IMR-90 (cell line): ENCODE data around the gene GAL3ST3. TPM values are rescaled to one million over a fixed set of nuclear protein-coding genes. Genes with fewer than 3 reads are reported as not detected.

Experiments used
- ATAC-seq: fragments of 200-7000 bp; cut with Tn5 transposase; 2 replicates; pipeline ENCODE4 v1.9.1; 2020; ENCODE audit warnings: low read depth, mild to moderate bottlenecking, moderate library complexity
- BruUV-seq: library from RNA; stranded (reverse); fragments of 400-500 nt; replicated peaks from 2 replicates; lab custom pipeline; 2021; lab: Mats Ljungman, UMichigan
- CTCF ChIA-PET: fragments of 300-600 bp; formaldehyde crosslinking; extraction: SDS; loops from one replicate; lab custom pipeline; 2021; ENCODE audit warnings: antibody characterized with exemption; lab: Yijun Ruan, JAX
- POLR2A ChIA-PET: fragments of 300-600 bp; sonication (Branson Sonifier 250); formaldehyde crosslinking; loops from one replicate; lab custom pipeline; 2022; ENCODE audit warnings: antibody characterized with exemption; ENCODE audit not compliant: unreplicated experiment; lab: Charles Lee
- DNase-seq: peaks from one replicate; pipeline ENCODE4 v3.0.0; 2013
- H2AFZ ChIP-seq: replicated peaks from 2 replicates; pipeline ENCODE3; 2013; ENCODE audit warnings: low read length, mild to moderate bottlenecking; ENCODE audit not compliant: poor library complexity
- H2AK5ac ChIP-seq: 2 replicates; pipeline ENCODE4 v1.6.1; 2013; ENCODE audit warnings: low read depth, low read length, inconsistent platforms
- H2AK9ac ChIP-seq: replicated peaks from 2 replicates; pipeline ENCODE3; 2013; ENCODE audit warnings: mild to moderate bottlenecking, low read depth, low read length, moderate library complexity; ENCODE audit not compliant: poor library complexity
- H2BK120ac ChIP-seq: 2 replicates; pipeline ENCODE4 v1.6.1; 2013; ENCODE audit warnings: low read depth, low read length, inconsistent platforms
- H2BK15ac ChIP-seq: 3 replicates; pipeline ENCODE4 v1.6.1; 2013; ENCODE audit warnings: low read depth, low read length, inconsistent platforms
- H2BK20ac ChIP-seq: 2 replicates; pipeline ENCODE4 v1.6.1; 2013; ENCODE audit warnings: low read depth, mild to moderate bottlenecking, inconsistent platforms, low read length, moderate library complexity
- H2BK5ac ChIP-seq: 2 replicates; pipeline ENCODE4 v1.6.1; 2013; ENCODE audit warnings: mild to moderate bottlenecking, low read depth, low read length, inconsistent platforms; ENCODE audit not compliant: poor library complexity, severe bottlenecking
- H3K14ac ChIP-seq: replicated peaks from 2 replicates; pipeline ENCODE4 v1.6.1; 2013; ENCODE audit warnings: low read depth, low read length, inconsistent platforms
- H3K18ac ChIP-seq: 2 replicates; pipeline ENCODE4 v1.6.1; 2013; ENCODE audit warnings: low read depth, low read length, control low read depth
- H3K23ac ChIP-seq: 2 replicates; pipeline ENCODE4 v1.6.1; 2013; ENCODE audit warnings: low read depth, low read length, inconsistent platforms
- H3K27ac ChIP-seq: 2 replicates; pipeline ENCODE4 v1.5.1; 2013; ENCODE audit warnings: mild to moderate bottlenecking, control low read depth, low read length; ENCODE audit not compliant: insufficient read depth
- H3K27me3 ChIP-seq: 2 replicates; pipeline ENCODE4 v1.6.1; 2013; ENCODE audit warnings: low read length; ENCODE audit not compliant: control insufficient read depth, insufficient read depth
- H3K36me3 ChIP-seq: 2 replicates; pipeline ENCODE4 v1.6.1; 2013; ENCODE audit warnings: low read length, mixed read lengths; ENCODE audit not compliant: control insufficient read depth, insufficient read depth
- H3K4ac ChIP-seq: 2 replicates; pipeline ENCODE4 v1.6.1; 2013; ENCODE audit warnings: low read depth, low read length, inconsistent platforms
- H3K4me1 ChIP-seq: 2 replicates; pipeline ENCODE4 v1.6.1; 2013; ENCODE audit warnings: low read length, mixed read lengths; ENCODE audit not compliant: control insufficient read depth, insufficient read depth
- H3K4me2 ChIP-seq: 2 replicates; pipeline ENCODE4 v1.6.1; 2013; ENCODE audit warnings: low read depth, mild to moderate bottlenecking, control low read depth, low read length, moderate library complexity
- H3K4me3 ChIP-seq: 2 replicates; pipeline ENCODE4 v1.5.1; 2013; ENCODE audit warnings: low read depth, mild to moderate bottlenecking, control low read depth, low read length, moderate library complexity; ENCODE audit not compliant: insufficient read depth
- H3K56ac ChIP-seq: 2 replicates; pipeline ENCODE4 v1.6.1; 2013; ENCODE audit warnings: low read length, inconsistent platforms; ENCODE audit not compliant: insufficient read depth; ENCODE audit errors: extremely low read depth
- H3K79me1 ChIP-seq, 2 experiments: 2 replicates each; pipeline ENCODE4 v1.6.1; 2013; ENCODE audit warnings: low read length in 2 of 2, inconsistent platforms in 1 of 2, low read depth in 1 of 2
- H3K9ac ChIP-seq: 2 replicates; pipeline ENCODE4 v1.6.1; 2013; ENCODE audit warnings: low read depth, low read length, control low read depth
- H3K9me1 ChIP-seq: 2 replicates; pipeline ENCODE4 v1.6.1; 2013; ENCODE audit warnings: low read length, inconsistent platforms; ENCODE audit not compliant: insufficient read depth
- H3K9me3 ChIP-seq: 2 replicates; pipeline ENCODE4 v1.6.1; 2013; ENCODE audit warnings: low read length; ENCODE audit not compliant: control insufficient read depth, insufficient read depth
- H4K20me1 ChIP-seq: 2 replicates; pipeline ENCODE4 v1.6.1; 2013; ENCODE audit warnings: low read length, inconsistent platforms; ENCODE audit not compliant: insufficient read depth
- H4K5ac ChIP-seq: 2 replicates; pipeline ENCODE4 v1.6.1; 2013; ENCODE audit warnings: mild to moderate bottlenecking, low read depth, low read length, control low read depth
- H4K8ac ChIP-seq, 2 experiments: 2 replicates each; pipeline ENCODE4 v1.6.1; 2013; ENCODE audit warnings: low read depth in 2 of 2, low read length in 2 of 2, control low read depth in 1 of 2, inconsistent platforms in 1 of 2
- H4K91ac ChIP-seq: 2 replicates; pipeline ENCODE4 v1.6.1; 2013; ENCODE audit warnings: low read depth, low read length, inconsistent platforms; ENCODE audit not compliant: insufficient read depth
- CEBPB ChIP-seq: IDR thresholded peaks from 2 replicates; pipeline ENCODE4 v1.6.1; 2012; ENCODE audit warnings: low read depth, low read length, improper control_type of control experiment
- CHD1 ChIP-seq: IDR thresholded peaks from 2 replicates; pipeline ENCODE4 v1.6.1; 2012; ENCODE audit warnings: low read depth, low read length, improper control_type of control experiment
- FOS ChIP-seq: fragments of 150-350 bp; IDR thresholded peaks from 2 replicates; pipeline ENCODE4 v1.6.1; 2016; ENCODE audit warnings: low read depth, low read length
- MAFK ChIP-seq: IDR thresholded peaks from 2 replicates; pipeline ENCODE4 v1.6.1; 2012; ENCODE audit warnings: low read depth, low read length, improper control_type of control experiment
- MXI1 ChIP-seq: IDR thresholded peaks from 2 replicates; pipeline ENCODE4 v1.6.1; 2012; ENCODE audit warnings: low read depth, mild to moderate bottlenecking, low read length, moderate library complexity, borderline replicate concordance
- POLR2A ChIP-seq: IDR thresholded peaks from 2 replicates; pipeline ENCODE4 v1.6.1; 2012; ENCODE audit warnings: mild to moderate bottlenecking, low read depth, low read length
- RCOR1 ChIP-seq: IDR thresholded peaks from 2 replicates; pipeline ENCODE4 v1.6.1; 2012; ENCODE audit warnings: mild to moderate bottlenecking, low read length, improper control_type of control experiment; ENCODE audit not compliant: insufficient replicate concordance
- WGBS, 2 experiments: methylation state at CpG; one replicate each; pipeline versions ENCODE4 v1.1.5 to v1.1.7; 2013; ENCODE audit warnings: missing lambda C conversion rate in 2 of 2; ENCODE audit not compliant: insufficient read length in 1 of 2; ENCODE audit errors: extremely low coverage in 2 of 2; 5-methylcytosine and 5-hydroxymethylcytosine counted together
- dilution Hi-C: fragments of 300-500 bp; cut with HindIII; formaldehyde crosslinking; loops from one replicate; pipeline ENCODE4 v1.14.3; 2018; ENCODE audit warnings: low sequenced_read_pairs; ENCODE audit not compliant: unreplicated experiment
- in situ Hi-C: fragments of 300-500 bp; cut with MboI; formaldehyde crosslinking; loops from 3 replicates; pipeline ENCODE4 v1.14.3; 2019; ENCODE audit warnings: low sequenced_read_pairs, inconsistent platforms, mixed read lengths
- intact Hi-C: fragments of 100-400 bp; cut with micrococcal nuclease; formaldehyde crosslinking; loops from 2 replicates; pipeline ENCODE4 v1.10.0; 2022
- polyA plus RNA-seq, 3 experiments: library from polyadenylated mRNA; depleted of rRNA; stranded (reverse); fragments of >200 nt; gene quantifications; 2 replicates each; pipeline ENCODE4 v1.2.3, GENCODE V29; 2012; ENCODE audit warnings: low replicate concordance in 1 of 3
- total RNA-seq: library from RNA; depleted of rRNA; stranded (reverse); fragments of >200 nt; gene quantifications from 2 replicates; pipeline ENCODE4 v1.2.3, GENCODE V29; 2012

Gene GAL3ST3
- total and polyA plus RNA-seq, 2 of the 4 experiments (the other 2 are of a cell fraction) = 0.19 TPM; not detected in 1

GRCh38 chr11:66035653-66036333 lies 13.2 kb downstream of the GAL3ST3 start:
- Histone ChIP-seq H4K91ac (no peak overlapping the region), H3K4me3 (no peak overlapping the region), H3K23ac (no peak overlapping the region), H2BK120ac (no peak overlapping the region), H2AK5ac (no peak overlapping the region), H3K9me3 (peaks cover 7% of the 10 kb centered on the region; the same call in 1 of the 2 replicates), H3K4ac (no peak overlapping the region), H4K5ac (no peak overlapping the region), H4K8ac (no peak overlapping the region), H3K79me1 (no peaks in the 10 kb centered on the region), H2AK9ac (no peak overlapping the region), H3K27ac (no peak overlapping the region), H3K9ac (no peak overlapping the region), H3K4me1 (no peaks in the 10 kb centered on the region; the same call in 1 of the 2 replicates), H3K9me1 (no peaks in the 10 kb centered on the region), H3K18ac (no peak overlapping the region), H4K20me1 (0 out of 2 replicates have a peak, but pooled peaks cover 3% of the 10 kb centered on the region), H2BK5ac (no peak overlapping the region), H2BK15ac (no peak overlapping the region), H3K36me3 (no peaks in the 10 kb centered on the region), H3K14ac (no peak overlapping the region), H2AFZ (no peak overlapping the region), H2BK20ac (no peak overlapping the region), H3K4me2 (no peak overlapping the region), H3K27me3 (peaks cover 15% of the 10 kb centered on the region), H3K56ac (no peak overlapping the region)
- intact Hi-C loops = no loop called here
- POLR2A ChIA-PET = interaction anchor here (0.5 kb wide), 1 partner anchor 15 kb away, joined by 4 read pairs; no protein-coding TSS in a partner anchor
- CTCF ChIA-PET = interaction anchor here (1.2 kb wide), 1 partner anchor 13 kb away, joined by 4 read pairs; no protein-coding TSS in a partner anchor
- dilution Hi-C loops = no loop called here
- WGBS, 2 experiments = 70% methylated on average over 2 of the region's 9 CpGs; no CpG with 5 or more reads in 1 of the 2 experiments
- TF ChIP-seq MAFK = no peak
- no peak for TF ChIP-seq FOS
- TF ChIP-seq CEBPB = no peak
- no peak for TF ChIP-seq RCOR1
- no peak for TF ChIP-seq CHD1
- TF ChIP-seq POLR2A = no peak
- no peak for TF ChIP-seq MXI1
- ATAC-seq (no peak), DNase-seq (no peak)
- no TSS peak for BruUV-seq
- in situ Hi-C loops = no loop called here
